Measurements from ENCODE around the gene LRIT1.
"Not testable (repeated sequence)": the region's sequence is repeated elsewhere in the genome, so short reads cannot be mapped to it uniquely, and the experiment has no call there.

LRIT1 gene

DNA sequence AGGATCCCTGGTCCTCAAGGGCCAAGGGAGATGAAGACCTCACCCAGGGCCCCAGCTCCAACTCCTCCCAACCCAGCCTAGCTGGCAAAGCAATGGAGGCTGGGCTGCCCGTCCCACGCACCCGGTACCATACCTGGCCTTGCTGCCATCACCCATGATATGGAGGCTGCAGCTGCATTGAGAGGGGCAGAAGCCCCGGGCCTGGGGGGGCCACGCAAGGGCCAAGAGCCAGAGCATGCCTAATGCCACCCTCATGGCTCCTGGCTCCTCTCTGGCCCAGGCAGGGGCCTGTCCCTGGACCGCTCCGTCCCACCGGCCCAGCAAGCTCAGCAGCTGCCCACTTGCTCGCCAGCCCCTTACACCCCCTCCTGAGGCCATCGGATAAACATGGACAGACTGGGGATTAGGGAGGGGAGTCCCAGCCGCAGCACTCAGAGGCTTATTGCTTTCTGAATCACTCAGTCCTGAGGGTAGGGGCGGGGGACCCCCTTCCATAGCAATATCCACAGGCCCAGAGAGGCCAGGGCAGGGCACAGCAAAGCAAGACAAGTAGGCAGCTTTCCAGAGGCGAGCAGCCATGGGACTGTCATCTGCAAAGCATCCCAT is at the start of gene LRIT1:
LRIT1 (minus strand) TSS at position 362 of the 606 bp plus-strand sequence; CDS start at position 255, 107 bp downstream.
- DNase-seq: no peak

DNA sequence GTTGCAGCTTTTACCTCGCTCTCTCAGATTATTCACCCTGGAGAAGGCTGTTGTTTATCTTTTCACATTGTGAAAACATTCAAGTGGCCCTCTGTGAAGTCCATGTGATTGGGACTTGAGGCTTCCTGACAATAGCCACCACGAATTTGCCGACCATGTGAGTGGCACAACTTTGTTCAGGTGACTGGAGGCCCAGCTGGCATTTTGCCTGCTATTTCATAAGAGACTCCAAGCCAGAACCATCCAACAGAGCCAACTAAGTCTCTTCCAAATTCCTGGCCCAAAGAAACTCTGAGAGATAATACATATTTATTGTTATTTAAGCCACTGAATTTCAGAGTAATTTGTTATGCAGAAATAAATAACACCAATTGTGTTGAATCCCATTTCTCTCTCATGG is 48.9 kb upstream of the LRIT1 start:
- no peak for DNase-seq

DNA sequence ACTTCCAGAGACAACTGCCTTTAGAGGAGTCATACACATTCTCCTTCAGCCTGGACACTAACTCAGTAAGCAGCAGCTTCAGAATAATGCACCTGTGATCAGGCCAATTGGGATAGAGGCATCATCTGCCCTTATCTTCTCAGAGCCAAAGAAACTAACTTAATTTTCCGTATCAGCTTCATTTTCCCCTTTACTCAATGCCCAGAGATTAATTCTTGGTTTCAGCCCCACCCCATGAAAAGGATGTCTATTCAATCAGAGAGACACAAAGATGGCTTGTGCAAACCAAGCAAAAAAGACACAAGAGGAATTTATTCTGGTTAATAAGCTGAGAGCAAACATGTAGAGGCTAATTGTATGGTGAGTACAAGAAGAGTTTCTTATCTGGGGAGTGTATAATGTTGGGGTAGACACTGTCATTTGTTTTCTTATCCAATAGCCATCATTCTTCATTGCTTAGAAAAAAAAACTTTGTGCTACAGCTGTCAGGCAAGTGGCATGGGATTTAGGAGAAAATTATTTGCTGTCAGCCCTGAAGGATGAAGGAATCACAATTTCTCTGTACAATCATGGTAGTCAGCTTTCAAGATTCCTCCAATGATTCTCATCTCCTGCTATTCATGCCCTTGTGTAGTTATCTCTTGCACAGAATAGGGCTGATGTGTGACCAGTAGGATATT is 48.3 kb upstream of the LRIT1 start:
- DNase-seq: no peak

- DNase-seq: no peak
These were observed 46.8 kb upstream of the LRIT1 start for GRCh38 chr10:84288151-84288550.

DNA sequence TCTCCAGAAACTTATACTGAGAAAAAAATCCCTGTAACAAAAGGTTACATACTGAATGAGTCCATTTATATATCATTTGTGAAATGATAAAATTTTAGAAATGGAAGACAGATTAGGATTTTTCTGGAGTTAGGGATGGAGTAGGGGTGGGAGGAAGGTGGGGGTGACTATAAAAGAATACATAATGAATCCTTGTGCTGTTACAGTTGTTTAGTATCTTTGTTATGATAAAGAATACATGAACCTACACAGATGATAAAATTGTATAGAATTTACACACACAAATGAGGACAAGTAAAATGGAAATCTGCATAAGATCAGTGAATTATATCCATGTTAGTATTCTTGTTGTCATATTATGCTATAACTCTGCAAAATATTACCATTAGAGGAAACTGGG is 45.3 kb upstream of the LRIT1 start:
- no peak for DNase-seq

DNA sequence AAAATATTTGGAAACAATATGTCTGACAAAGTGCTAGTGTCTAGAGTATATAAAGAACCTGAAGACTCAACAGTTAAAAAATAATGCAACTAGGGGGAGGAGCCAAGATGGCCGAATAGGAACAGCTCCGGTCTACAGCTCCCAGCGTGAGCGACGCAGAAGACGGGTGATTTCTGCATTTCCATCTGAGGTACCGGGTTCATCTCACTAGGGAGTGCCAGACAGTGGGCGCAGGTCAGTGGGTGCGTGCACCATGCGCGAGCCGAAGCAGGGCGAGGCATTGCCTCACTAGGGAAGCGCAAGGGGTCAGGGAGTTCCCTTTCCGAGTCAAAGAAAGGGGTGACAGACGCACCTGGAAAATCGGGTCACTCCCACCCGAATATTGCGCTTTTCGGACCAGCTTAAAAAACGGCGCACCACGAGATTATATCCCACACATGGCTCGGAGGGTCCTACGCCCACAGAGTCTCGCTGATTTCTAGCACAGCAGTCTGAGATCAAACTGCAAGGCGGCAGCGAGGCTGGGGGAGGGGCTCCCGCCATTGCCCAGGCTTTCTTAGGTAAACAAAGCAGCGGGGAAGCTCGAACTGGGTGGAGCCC is 38.6 kb upstream of the LRIT1 start:
- not testable (repeated sequence) for DNase-seq

- DNase-seq: no peak
These were observed 29.4 kb upstream of the LRIT1 start for GRCh38 chr10:84270708-84271107.

- DNase-seq: no peak
These were observed 28.4 kb upstream of the LRIT1 start for GRCh38 chr10:84269773-84270172.

DNA sequence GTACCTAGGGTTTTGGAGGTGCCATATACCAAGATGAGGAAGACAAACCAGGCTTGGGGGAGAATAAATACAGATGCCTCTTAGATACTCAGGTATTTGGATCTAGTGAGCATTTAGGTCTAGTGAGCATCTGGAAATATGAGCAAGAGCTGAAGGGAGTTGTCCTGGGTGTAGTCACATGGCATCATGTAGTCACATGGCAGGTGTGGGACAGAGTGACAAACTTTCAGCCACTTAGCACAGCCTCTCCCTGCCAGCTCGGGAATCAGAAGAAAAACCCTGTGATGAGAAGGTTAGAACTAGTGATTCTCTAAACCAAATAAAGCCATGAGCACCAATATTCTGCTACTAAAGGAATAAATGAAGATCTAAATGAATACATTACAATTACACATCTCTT is 27.8 kb upstream of the LRIT1 start:
- DNase-seq: no peak

GRCh38 chr10:84267503-84268126 is 26.3 kb upstream of the LRIT1 start:
- peak in 3 of 4 experiments; percentile 8 to 50 (median 28) for DNase-seq

GRCh38 chr10:84265418-84265817 is 24.1 kb upstream of the LRIT1 start:
- no peak for DNase-seq

GRCh38 chr10:84264611-84265141 is 23.3 kb upstream of the LRIT1 start:
- peak; percentile 16 to 59 (median 37) for DNase-seq

- DNase-seq: no peak
These were observed 22.4 kb upstream of the LRIT1 start for GRCh38 chr10:84263716-84264115.

- no peak for DNase-seq
These were observed 21.0 kb upstream of the LRIT1 start for GRCh38 chr10:84262190-84262956.

DNA sequence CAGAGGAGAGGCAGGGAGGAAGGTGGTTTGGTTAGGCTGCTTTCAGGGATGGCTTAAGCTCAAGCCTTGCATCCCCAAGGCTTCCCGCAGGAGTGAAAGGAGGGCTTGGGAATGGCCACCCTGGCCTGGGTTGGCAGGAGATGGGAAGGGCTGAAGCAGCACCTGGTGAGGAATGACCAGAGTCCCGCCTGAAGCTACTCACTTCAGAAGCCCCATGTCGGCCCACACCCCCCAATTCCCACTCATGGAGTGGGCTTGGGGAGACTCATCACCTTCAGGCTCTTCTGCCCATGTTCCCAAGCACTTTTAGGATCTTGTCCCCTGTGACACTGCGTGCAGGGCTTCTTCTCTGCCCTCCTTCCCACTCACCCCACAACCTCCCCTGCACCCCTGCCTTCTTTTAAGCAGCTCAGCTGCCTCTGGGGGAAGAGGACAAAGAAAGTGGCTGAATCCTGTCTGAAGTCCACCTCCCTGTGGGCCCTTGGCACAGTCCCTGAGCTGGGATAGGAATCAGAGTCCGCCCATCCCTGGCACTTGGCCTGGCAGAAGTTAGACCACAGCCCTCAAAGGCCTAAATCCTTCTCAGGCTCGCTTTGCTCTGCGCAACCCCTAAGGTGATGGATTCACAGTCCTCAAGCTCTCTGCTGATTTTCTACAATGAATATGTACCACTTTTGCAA is 20.0 kb upstream of the LRIT1 start:
- DNase-seq: no peak

GRCh38 chr10:84258034-84258695 is 16.8 kb upstream of the LRIT1 start:
- no peak for DNase-seq

DNA sequence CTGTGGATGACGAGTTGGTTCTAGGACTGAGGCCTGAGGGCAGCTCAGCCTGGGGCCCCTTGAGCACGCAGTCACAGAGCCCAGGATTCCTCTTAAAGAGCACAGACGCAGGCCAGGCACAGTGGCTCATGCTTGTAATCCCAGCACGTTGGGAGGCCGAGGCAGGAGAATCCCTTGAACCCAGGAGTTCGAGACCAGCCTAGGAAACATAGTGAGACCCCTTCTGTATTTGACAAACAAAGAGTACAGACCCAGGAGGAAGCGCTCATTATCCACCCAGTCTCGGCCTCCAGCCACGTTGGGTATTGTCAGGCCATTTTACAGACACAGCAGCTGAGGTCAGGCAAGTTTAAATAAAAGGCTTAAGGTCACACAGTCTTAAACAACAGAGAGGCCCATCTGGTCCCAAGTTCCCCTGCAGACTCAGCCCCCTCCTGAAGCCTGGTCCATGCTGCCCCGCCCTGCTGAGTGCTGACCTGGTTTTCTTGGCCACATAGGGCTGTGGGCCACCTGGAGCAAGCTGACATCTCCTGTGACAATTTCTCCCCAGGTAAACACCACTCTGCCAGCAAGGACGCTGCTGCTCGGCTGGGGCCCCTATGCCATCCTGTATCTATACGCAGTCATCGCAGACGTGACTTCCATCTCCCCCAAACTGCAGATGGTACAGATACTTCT is 16.1 kb upstream of the LRIT1 start:
- no peak for DNase-seq

GRCh38 chr10:84256510-84257342 is 15.4 kb upstream of the LRIT1 start:
- DNase-seq: peak in 2 of 4 experiments; percentile 12 to 16

- no peak for DNase-seq
These were observed 13.5 kb upstream of the LRIT1 start for GRCh38 chr10:84254552-84255478.
